NCI-H1694 (cell line): Measurements from ENCODE around the gene WDR73.
"Not testable (repeated sequence)": the region's sequence is repeated elsewhere in the genome, so short reads cannot be mapped to it uniquely, and the experiment has no call there.

Source experiments
- DNase-seq: peaks from one replicate; lab custom pipeline; 2025; lab: John Stamatoyannopoulos, UW

WDR73 gene

DNA sequence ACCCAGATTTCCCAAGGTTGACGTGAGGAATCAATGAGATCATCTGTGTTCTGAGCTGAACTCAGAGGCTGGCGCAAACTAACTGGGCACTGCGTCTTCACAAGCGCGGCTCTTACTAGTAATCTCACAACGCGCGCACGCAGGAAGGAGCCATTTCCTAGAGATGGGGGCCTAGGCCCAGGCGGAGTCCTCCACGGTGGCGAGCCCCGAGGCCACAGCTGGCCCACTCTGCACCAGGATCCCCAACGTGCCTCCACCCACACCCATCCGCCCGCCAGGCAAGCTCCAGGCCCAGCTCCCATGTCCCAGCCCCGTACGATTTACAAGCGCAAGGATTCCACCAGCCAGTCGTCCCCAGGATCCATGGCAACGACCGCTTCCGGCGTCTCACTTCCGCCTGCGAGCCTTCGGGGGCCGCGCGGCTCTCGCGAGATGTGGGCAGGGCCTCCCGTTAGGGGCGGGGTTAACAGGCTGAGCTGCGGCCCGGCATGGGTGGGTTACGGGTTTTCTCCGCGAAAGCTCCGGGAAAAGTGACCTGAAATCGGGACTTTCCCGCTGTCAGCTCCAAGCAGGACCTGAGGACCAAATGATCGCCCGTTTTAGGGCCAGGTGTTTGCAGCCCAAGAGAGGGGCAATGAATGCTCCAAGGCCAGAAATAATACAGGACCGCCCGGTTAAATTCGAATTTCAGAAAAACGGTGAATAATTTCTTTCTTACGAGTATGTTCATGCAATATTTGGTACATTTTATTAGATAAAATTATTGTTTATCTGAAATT lies at the start of gene WDR73:
Gene WDR73 (minus strand): TSS at position 374 of the 779 bp plus-strand sequence. CDS start 9 bp downstream, at position 365.
- DNase-seq: peak; percentile 82

DNA sequence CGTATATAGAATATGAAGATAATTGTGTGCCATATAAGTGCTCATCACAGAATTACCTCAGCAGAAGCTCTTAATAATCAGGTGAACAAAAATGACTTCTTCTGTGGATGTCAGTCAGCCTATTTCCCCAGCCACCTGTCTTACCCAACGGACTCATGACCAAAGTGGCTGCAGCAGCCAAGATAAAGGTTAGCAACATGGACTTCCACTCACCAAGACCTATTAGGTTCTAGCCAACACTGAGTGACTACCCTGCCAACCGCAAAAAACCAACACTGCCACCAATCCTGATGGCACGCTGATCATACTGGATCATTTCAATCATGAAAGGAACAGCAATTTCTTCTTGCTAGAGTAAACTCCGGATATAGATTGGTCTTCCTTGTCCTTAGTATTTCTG lies 49.7 kb upstream of the WDR73 start:
- no peak for DNase-seq

DNA sequence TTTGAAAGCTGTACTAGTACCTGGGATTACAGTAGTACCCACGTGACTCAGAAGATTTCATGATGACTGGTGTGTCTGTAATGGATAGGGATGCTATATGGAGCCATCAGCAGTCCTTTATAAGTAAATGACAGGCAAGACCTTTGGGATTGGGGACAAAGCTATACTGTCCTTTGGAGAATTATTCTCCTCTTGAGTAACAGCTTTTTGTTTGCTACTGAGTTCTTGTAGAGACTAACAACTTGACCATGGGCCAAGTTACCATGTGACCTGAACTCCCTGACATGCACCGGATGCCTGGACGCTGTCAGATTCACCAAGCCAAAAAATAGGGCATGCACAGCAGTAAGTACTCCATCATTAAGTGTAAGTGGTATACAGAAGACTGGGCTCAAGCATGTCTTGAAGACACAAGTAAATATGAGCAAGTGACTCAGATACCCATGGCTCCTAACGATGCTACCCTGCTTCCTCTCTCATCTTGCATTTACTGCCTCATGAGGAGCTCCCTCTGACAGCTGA lies 48.9 kb upstream of the WDR73 start:
- DNase-seq: no peak

DNA sequence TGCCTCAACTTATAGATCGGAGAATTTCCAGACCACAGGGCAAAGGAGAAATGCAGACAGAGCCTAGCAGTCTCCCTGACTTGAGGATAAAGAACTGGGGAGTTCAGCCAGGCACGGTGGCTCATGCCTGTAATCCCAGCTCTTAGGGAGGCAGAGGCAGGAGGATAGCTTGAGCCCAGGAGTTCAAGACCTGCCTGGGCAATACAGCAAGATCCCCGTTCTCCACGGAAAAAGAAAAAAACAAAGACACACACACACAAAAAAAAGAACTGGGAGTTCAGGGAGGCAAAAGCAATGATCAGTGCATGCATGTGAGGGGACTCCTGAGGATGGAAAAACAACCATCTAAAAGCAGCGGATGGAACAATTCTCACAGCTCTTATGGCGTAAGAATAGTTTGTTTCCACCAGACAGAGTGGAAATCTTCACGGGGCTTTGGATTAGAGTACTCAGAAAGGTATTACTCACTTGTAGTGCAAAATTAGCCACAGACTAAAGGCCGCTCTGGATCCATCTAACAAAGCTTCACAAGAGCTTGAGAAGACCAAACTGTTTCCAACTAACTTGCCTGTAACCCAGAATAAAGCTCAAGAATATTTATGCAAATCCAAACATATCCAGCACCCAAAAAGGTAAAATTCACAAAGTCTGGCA lies 45.6 kb upstream of the WDR73 start:
- no peak for DNase-seq

DNA sequence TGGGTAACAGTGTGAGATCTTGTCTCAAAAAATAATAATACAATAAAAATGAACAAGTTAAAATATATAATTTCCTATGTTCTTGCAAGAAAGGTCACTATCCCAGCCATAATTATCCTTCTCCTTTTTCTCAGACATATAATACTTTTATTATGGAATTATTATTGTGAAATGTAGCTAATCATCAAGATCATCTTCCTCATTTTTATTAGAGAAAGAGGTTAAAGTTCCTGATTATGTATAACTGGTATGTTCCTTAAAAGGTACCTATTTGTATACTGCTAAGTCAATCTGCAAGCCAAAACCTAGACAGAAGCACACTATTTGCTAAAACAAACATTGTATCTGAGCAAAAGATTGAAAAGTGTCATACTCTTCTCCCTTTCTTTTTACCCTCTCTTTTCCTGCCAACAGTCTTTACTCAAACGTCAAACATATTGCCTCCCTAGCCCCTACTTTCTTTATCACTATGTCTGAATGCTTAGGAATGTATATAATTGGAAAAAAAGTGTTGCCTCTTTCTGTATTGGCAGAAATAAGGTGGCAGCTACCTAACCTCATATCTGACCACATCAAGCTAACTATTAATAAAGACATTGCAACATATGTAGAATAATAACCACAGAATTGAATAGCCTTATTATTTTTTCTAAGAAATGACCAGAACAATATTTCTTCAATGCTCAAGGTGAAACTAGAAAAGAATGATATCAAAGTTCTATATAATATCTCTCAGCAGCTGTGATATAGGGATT lies 43.3 kb upstream of the WDR73 start:
- DNase-seq: no peak

DNA sequence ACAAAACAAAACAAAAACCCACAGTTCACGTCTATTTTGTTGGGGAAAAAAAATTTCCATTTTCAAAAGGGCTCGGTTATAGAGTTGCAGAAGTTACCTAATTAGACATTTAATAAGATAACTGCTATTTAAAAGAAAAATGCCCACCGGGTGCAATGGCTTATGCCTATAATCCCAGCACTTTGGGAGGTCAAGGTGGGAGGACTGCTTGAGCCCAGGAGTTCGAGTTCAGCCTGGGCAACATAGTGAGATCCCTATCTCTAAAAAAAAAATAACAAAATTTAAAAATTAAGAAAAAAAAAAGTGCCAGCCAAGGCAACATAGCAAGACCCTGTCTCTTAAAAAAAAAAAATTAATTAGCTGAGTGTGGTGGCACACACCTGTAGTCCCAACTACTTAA lies 42.7 kb upstream of the WDR73 start:
- DNase-seq: no peak

DNA sequence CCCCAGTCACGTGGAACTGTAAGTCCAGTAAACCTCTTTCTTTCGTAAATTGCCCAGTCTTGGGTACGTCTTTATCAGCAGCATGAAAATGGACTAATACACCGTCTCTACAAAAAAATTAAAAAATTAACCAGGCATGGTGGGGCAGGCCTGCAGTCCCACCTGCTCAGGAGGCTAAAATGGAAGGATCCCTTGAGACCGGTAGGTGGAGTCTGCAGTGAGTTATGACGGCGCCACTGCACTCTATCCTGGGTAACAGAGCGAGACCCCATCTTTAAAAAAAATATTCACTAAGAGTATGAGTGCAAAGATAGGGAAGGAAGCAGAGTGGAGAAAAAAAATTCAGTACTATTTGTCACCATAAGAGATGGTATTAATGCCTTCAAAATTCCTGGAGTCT lies 36.3 kb upstream of the WDR73 start:
- DNase-seq: no peak

DNA sequence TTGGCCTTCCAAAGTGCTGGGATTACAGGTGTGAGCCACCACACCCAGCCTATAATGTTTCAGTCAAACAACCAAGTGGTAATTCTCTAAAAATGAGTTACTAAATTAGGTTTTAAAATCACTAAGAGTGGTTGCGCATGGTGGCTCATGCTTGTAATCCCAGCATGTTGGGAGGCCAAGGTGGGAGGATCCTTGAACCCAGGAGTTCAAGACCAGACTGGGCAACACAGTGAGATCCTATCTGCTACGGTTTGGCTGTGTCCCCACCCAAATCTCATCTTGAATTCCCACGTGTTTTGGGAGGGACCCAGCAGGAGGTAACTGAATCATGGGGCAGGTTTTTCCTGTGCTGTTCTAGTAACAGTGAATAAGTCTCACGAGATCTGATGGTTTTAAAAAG lies 35.8 kb upstream of the WDR73 start:
- no peak for DNase-seq

DNA sequence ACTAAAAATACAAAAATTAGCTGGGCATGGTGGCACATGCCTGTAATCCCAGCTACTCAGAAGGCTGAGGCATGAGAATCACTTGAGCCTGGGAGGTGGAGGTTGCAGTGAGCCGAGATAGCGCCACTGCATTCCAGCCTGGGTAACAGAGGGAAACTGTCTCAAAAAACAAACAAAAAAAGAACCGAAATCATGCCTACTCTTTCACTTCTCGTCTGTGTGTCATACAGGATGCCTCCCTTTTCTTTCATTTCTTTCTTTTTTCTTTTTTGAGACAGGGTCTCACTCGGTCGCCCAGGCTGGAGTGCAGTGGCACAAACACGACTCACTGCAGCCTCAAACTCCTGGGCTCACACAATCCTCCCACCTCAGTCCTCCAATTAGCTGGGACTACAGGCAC lies 32.4 kb upstream of the WDR73 start:
- DNase-seq: not testable (repeated sequence)

DNA sequence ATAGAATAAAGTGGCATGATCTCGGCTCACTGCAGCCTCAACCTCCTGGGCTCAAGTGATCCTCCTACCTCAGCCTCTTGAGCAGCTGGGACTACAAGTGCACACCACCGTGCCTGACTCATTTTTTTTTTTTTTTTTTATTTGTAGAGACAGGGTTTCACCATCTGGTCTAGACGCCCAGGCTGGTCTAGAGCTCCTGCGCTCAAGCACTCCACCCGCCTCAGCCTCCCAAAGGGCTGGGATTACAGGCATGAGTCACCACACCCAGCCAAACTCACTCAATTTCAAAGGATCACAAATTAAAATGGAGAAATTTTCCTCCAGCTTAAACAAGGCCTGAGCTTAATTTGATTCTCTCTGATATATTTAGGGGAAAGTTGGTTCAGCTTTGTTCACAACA lies 31.2 kb upstream of the WDR73 start:
- DNase-seq: peak; percentile 29

DNA sequence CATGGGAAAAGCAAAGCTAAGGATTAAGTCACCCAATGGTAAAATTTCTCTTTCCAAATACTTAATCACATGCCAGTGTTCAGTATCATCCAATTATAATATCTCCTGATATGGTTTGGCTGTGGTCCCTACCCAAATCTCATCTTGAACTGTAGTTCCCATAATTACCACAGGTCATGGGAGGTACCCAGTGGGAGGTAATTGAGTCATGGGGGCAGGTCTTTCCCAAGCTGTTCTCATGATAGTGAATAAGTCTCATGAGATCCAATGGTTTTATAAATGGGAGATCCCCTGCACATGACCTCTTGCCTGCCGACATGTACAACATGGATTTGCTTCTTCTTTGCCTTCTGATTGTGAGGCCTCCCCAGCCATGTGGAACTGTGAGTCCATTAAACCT lies 30.0 kb upstream of the WDR73 start:
- no peak for DNase-seq

DNA sequence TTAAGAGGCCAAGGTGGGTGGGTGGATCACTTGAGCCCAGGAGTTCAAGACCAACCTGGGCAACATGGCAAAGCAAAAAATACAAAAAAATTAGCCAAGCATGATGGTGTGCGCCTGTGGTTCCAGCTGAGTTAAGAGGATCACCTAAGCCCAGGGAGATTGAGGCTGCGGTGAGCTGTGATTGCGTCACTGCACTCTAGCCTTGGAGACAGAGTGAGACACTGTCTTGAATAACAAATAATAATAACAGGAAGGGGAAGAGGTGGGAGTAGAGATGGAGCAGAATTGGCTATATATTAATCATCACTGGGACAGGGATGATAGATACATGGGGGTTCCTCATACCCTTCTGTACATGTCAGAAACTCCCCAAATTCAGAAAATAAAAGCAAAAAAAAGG lies 27.7 kb upstream of the WDR73 start:
- DNase-seq: no peak

DNA sequence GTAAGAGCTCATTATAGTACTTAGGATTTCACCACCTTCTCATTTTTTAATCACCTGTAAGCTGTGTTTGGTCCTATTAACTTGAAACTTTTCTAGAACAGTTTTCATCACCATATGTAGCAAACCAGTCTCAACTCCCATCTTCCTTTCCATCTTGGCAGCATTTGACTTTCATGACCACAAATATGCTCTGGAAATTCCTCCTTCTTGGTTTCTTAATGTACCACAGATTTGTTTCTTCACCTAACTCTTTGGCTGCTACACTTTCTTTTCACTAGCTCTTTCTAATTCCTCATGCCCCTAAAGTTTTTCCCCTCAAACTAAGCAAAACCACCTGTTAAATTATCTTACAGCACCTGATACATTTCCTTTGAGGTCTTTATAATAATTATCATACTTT lies 17.1 kb upstream of the WDR73 start:
- no peak for DNase-seq

DNA sequence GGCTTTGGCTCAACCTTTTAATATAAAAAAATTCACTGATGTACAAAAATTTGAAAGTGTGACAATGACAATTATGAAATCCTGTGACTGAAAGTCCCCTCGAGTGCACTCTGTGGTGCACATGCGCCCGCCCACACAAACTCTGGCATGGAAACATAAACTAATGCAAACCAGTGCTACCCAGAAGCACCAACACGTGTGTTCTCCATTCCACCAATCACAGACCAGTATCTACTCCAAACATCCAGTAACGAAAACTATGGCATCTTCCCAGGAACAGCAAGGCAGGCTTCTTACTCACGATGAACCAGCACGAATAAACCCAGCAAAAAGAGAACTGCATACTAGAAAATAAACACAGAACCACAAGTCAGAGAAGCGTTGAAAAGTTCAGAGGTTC lies 15.6 kb upstream of the WDR73 start:
- DNase-seq: no peak

DNA sequence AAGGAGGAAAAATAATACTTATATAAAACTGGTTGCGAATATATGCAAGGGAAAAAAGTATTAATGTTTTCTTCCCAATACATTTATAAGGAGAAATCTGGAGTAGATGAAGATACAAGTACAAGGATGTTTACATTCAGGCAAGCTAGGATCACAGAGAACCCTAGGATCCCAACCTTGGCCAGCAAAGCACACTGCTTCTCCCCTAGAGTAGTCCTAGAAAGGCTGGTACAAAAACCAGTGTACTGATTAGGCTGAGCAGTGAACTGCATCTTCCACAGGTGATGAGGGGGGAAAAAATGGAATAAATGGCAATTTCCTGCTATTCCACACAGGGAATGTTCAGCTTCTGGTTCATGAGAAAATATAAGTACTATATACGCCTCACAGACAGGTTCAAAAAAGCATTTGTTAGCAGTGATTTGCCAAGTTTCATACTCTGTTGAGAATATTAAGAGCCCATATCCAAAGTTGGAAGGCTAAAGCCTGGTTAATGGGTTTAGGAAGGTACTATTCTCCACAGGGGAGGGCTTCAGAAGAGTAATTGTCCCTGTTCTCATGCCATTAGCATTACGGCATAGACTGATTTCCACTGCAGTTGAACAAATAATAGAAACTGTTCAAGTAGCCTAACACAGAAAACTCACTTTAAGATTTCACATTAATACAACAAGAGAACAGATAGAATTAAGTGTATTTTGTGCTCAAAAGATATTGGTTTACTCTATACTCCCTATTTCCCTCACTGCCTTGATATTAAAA lies 14.3 kb upstream of the WDR73 start:
- DNase-seq: no peak

DNA sequence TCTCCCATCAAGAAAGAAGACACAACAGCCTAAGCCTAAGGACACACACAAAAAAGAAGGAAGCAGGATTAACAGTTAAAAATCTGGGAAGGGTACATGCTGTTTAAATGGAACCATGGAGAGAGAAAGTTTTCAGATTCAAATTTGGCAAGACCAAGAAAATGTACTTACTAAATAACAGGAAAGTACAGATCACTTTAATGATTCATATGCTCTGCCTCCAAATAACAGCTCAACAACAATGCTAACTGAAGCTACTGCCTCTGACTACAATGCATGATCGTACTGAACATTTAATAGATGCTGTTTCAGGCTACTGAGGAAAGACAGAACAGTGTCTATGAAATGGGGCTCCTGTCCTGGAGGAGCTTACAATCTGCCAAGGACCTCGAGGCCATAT lies 12.3 kb upstream of the WDR73 start:
- DNase-seq: no peak

DNA sequence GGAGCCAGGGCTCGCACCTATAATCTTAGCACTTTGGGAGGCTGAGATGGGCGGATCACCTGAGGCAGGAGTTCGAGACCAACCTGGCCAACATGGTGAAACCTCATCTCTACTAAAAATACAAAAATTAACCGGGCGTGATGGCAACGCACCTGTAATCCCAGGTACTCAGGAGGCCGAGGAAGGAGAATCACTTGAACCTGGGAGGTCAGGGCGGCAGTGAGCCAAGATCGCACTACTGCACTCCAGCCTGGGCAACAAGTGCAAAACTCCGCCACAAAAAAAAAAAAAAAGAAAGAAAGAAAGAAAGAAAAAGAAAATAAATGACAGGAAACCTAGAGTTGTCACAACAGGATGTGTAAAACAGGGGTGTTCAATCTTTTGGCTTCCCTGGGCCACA lies 6.9 kb upstream of the WDR73 start:
- DNase-seq: no peak

DNA sequence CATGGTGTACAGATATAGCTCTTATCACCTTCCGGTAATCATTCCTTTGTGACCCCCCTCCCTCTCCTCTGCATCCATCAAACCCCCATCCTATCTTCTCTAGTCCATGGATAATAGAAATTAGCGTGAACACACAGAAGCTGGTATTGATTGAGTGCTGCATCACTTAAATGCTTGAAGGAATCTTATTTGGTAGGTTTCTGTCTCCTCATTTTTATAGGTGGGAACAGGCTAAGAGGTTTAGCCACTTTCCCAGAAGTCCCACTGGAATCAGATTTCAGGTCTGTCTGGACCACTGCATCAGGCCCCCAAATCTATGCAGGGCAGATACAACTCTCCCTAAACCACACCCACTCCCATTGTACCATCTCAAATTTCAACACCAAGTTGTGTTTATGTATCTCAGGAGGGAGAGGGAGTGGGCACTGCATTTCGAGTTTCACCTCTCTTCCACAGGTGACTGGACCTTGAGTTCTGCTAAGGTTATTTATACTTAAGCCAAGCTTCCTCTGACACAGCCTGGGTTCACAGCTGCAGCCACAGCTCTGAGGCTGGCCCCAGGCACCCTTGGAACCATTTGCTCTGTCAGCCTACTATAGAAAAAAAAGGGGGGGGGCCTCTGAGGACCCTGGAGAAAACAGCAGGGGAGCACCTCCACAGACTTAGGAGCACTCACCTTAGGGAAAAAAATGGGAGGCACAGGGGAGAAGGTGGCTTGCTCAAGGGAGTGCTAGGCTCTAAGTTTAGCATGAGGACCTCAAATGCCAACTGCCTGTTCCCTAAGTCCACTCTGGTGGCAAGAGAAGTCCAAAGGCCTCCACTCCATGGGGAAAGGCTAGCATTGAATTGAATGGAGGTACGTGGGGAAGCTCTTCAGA lies 6.1 kb upstream of the WDR73 start:
- no peak for DNase-seq

DNA sequence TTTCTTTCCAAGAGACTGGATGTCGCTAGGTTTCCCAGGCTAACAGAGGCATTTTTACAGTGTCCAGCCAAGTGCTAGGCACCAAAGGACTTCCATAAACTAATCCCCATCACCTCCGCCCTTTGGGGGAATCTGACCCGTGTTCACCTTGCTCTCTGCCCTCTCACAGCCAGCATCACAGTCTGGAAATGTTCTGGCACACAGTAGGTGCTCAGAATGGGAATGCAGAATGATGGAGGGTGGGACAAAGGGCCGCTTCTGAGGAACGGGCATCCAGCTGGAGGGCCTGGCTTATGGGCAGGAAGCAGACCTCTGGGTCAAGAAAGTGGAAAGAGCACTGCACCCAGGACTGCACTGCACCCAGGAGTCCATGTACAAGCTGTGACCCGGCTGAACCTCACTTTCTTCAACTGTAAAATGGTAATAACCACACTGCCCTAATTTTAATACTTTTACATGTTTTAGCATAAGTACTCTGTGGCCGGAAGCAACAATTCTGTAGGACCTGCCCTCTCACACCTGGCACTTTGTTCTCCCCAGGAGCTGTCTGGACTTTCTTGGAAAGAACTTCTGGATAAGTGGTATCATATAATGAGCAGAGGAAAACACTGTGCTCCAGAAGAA lies 4.8 kb upstream of the WDR73 start:
- no peak for DNase-seq

DNA sequence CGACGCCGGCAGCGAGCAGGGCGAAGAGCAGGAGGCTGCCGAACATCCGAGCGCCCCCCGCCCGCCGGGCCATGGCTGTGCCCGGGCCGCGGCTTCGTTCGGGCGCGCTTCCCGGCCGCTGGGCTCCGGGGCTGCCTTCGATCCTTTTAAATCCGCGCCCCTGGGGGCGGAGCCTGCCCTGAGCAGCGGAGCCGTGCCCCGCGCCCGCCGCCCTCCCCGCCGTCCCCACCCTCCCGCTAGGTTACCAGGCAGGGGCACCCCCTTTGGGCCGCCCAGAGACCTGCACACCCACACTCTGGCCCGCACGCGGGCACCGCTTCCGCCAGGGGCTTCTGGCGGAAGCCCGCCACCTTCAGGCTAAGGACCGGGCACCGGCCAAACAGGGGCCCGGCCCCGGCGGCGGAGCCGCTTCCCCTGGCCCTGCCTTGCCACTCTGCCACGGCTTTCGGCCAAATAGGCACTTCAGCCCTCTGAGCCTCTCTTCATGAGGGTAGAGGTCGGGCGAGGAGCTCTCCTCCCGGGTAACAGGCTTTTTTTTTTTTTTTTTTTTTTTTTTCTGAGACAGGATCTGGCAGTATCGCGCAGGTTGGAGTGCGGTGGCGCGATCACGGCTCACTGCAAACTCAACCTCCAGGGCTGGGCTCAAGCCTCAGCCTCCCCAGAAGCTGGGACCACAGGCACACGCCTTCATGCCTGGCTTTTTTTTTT lies 4.2 kb upstream of the WDR73 start, which contains the start of gene NMB:
Gene NMB (minus strand): TSS at position 120 of the 708 bp plus-strand sequence. CDS start 47 bp downstream, at position 73.
- DNase-seq: peak; percentile 45
